ENCODE data around the gene ABCG2.
"Not testable (repeated sequence)": the region's sequence is repeated elsewhere in the genome, so short reads cannot be mapped to it uniquely, and the experiment has no call there.

The ABCG2 gene

GRCh38 chr4:88169298-88169697 lies 10.9 kb upstream of the ABCG2 start:
- no peak for DNase-seq (ENCODE audit: extremely low read depth in 1 of 2, low read depth in 1 of 2)

GRCh38 chr4:88166608-88167007 lies 8.2 kb upstream of the ABCG2 start:
- DNase-seq (ENCODE audit: extremely low read depth in 1 of 2, low read depth in 1 of 2): no peak

GRCh38 chr4:88163336-88163735 lies 4.9 kb upstream of the ABCG2 start:
- DNase-seq (ENCODE audit: extremely low read depth in 1 of 2, low read depth in 1 of 2): no peak

GRCh38 chr4:88162626-88163025 lies 4.2 kb upstream of the ABCG2 start:
- no peak for DNase-seq (ENCODE audit: extremely low read depth in 1 of 2, low read depth in 1 of 2)

- DNase-seq (ENCODE audit: extremely low read depth in 1 of 2, low read depth in 1 of 2): no peak
These were observed 838 bp upstream of the ABCG2 start for GRCh38 chr4:88159229-88159725.

GRCh38 chr4:88158038-88158488 lies 376 bp downstream of the ABCG2 start:
- DNase-seq (ENCODE audit: extremely low read depth in 1 of 2, low read depth in 1 of 2): no peak

GRCh38 chr4:88152331-88152730 lies 6.1 kb downstream of the ABCG2 start:
- not testable (repeated sequence) for DNase-seq (ENCODE audit: extremely low read depth in 1 of 2, low read depth in 1 of 2)

- no peak for DNase-seq (ENCODE audit: extremely low read depth in 1 of 2, low read depth in 1 of 2)
These were observed 9.9 kb downstream of the ABCG2 start for GRCh38 chr4:88148560-88148959.

- DNase-seq (ENCODE audit: extremely low read depth in 1 of 2, low read depth in 1 of 2): no peak
These were observed 10.6 kb downstream of the ABCG2 start for GRCh38 chr4:88147799-88148217.

GRCh38 chr4:88146891-88147290 lies 11.5 kb downstream of the ABCG2 start:
- no peak for DNase-seq (ENCODE audit: extremely low read depth in 1 of 2, low read depth in 1 of 2)

GRCh38 chr4:88144866-88145300 lies 13.6 kb downstream of the ABCG2 start:
- no peak for DNase-seq (ENCODE audit: extremely low read depth in 1 of 2, low read depth in 1 of 2)

GRCh38 chr4:88144048-88144447 lies 14.4 kb downstream of the ABCG2 start:
- no peak for DNase-seq (ENCODE audit: extremely low read depth in 1 of 2, low read depth in 1 of 2)

- no peak for DNase-seq (ENCODE audit: extremely low read depth in 1 of 2, low read depth in 1 of 2)
These were observed 14.9 kb downstream of the ABCG2 start for GRCh38 chr4:88143504-88143903.

- DNase-seq (ENCODE audit: extremely low read depth in 1 of 2, low read depth in 1 of 2): no peak
These were observed 19.9 kb downstream of the ABCG2 start for GRCh38 chr4:88138561-88138960.

- DNase-seq (ENCODE audit: extremely low read depth in 1 of 2, low read depth in 1 of 2): no peak
These were observed 21.3 kb downstream of the ABCG2 start for GRCh38 chr4:88137112-88137511.

GRCh38 chr4:88136249-88136648 lies 22.2 kb downstream of the ABCG2 start:
- DNase-seq (ENCODE audit: extremely low read depth in 1 of 2, low read depth in 1 of 2): no peak

- DNase-seq (ENCODE audit: extremely low read depth in 1 of 2, low read depth in 1 of 2): no peak
These were observed 23.1 kb downstream of the ABCG2 start for GRCh38 chr4:88135356-88135663.

- no peak for DNase-seq (ENCODE audit: extremely low read depth in 1 of 2, low read depth in 1 of 2)
These were observed 23.7 kb downstream of the ABCG2 start for GRCh38 chr4:88134536-88135355.

- DNase-seq (ENCODE audit: extremely low read depth in 1 of 2, low read depth in 1 of 2): no peak
These were observed 24.3 kb downstream of the ABCG2 start for GRCh38 chr4:88134111-88134510.

- no peak for DNase-seq (ENCODE audit: extremely low read depth in 1 of 2, low read depth in 1 of 2)
These were observed 27.7 kb downstream of the ABCG2 start for GRCh38 chr4:88130544-88131305.

GRCh38 chr4:88130003-88130402 lies 28.4 kb downstream of the ABCG2 start:
- DNase-seq (ENCODE audit: extremely low read depth in 1 of 2, low read depth in 1 of 2): no peak

- not testable (repeated sequence) for DNase-seq (ENCODE audit: extremely low read depth in 1 of 2, low read depth in 1 of 2)
These were observed 36.2 kb downstream of the ABCG2 start for GRCh38 chr4:88122260-88122659.
